Measurements from ENCODE around the gene BCL2L1. TPM values are rescaled to one million over a fixed set of nuclear protein-coding genes. Genes with fewer than 3 reads are reported as not detected.
A peak's percentile ranks its signal among the peaks of the same experiment; 100 is the strongest.

The BCL2L1 gene
- total RNA-seq, 2 donors from 2014 or later = 60.3 to 89.5 TPM

DNA sequence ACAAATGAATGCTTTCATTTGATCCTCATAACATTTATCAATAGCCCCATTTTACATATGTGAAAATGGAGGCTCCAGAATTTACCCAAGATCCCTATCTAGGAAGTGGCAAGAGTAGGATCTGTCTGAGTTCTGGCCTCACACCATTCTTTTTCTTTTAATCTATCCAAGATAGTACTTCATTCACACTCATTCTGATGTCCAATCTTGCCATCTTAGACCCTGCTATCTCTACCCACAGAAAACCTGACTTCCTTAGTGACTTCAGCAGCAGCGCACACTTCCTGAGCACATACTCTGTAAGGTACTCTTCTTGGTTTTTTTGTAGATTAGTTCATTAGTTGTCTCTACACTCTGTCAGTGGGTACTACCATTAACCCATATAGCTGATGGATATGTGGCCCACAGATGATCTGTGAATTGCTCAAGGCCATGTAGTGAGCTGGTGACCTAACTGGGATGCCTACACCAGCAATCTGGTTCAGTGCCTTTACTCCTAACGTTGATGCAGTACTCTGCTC is 48.7 kb downstream of the BCL2L1 start:
- H3K36me3 Mint-ChIP-seq (ENCODE audit: low read depth) = peaks cover 30% of the 10 kb centered on the region
- Histone ChIP-seq H3K9me3 (ENCODE audit: control insufficient read depth, low read length) (no peaks in the 10 kb centered on the region), H3K27ac (ENCODE audit: low read depth, low read length) (no peak overlapping the region), H3K9ac (ENCODE audit: extremely low read depth, low read length, poor library complexity, severe bottlenecking) (no peak overlapping the region), H3K36me3 (ENCODE audit: control insufficient read depth, insufficient read depth, low read length) (peaks cover 49% of the 10 kb centered on the region), H3K4me1 (ENCODE audit: control insufficient read depth, insufficient read depth, low read length) (peaks cover 13% of the 10 kb centered on the region), H3K27me3 (ENCODE audit: control insufficient read depth, insufficient read depth, low read length, poor library complexity, severe bottlenecking) (no peaks in the 10 kb centered on the region), H3K4me3 (ENCODE audit: low read length) (no peak overlapping the region)
- TF ChIP-seq, protein P1, sequence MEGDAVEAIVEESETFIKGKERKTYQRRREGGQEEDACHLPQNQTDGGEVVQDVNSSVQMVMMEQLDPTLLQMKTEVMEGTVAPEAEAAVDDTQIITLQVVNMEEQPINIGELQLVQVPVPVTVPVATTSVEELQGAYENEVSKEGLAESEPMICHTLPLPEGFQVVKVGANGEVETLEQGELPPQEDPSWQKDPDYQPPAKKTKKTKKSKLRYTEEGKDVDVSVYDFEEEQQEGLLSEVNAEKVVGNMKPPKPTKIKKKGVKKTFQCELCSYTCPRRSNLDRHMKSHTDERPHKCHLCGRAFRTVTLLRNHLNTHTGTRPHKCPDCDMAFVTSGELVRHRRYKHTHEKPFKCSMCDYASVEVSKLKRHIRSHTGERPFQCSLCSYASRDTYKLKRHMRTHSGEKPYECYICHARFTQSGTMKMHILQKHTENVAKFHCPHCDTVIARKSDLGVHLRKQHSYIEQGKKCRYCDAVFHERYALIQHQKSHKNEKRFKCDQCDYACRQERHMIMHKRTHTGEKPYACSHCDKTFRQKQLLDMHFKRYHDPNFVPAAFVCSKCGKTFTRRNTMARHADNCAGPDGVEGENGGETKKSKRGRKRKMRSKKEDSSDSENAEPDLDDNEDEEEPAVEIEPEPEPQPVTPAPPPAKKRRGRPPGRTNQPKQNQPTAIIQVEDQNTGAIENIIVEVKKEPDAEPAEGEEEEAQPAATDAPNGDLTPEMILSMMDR (conservative IDR thresholded peaks at IDR 0.05) = no peak
- no peak for DNase-seq
- peak overlapping the region; percentile 10 for H3K27ac Mint-ChIP-seq
- H3K4me3 Mint-ChIP-seq = no peak overlapping the region
- 87 to 93% methylated on average over 2 of the region's 2 CpGs for WGBS, 2 experiments (ENCODE audit: insufficient coverage in 1 of 2, insufficient read length in 1 of 2)
- no peaks in the 10 kb centered on the region for H3K27me3 Mint-ChIP-seq (ENCODE audit: insufficient read depth)
- no peaks in the 10 kb centered on the region for H3K9me3 Mint-ChIP-seq
- H3K4me1 Mint-ChIP-seq = peaks cover 48% of the 10 kb centered on the region

DNA sequence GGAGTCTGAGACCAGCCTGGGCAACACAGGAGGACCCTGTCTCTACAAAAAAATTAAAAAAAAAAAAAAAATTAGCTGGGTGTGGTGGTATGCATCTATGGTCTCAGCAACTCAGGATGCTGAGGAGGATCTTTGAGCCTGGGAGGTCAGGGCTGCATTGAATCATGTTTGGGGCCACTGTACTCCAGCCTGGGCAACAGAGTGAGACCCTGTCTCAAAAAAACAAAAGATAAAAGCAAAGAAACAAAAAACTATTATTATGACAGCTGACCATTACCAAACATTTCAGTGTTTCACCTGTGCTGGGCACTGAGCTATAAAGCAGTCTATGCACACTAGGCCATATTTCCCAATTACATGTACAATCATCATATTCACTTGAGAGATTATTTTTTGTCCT is 49.2 kb downstream of the BCL2L1 start:
- no peak overlapping the region for H3K27ac ChIP-seq (ENCODE audit: low read depth, low read length)
- peaks cover 10% of the 10 kb centered on the region for H3K4me1 ChIP-seq (ENCODE audit: control insufficient read depth, insufficient read depth, low read length)
- H3K36me3 Mint-ChIP-seq (ENCODE audit: low read depth) = peaks cover 29% of the 10 kb centered on the region
- H3K27me3 Mint-ChIP-seq (ENCODE audit: insufficient read depth) = no peaks in the 10 kb centered on the region
- no peaks in the 10 kb centered on the region for H3K9me3 ChIP-seq (ENCODE audit: control insufficient read depth, low read length)
- no peak overlapping the region for H3K9ac ChIP-seq (ENCODE audit: extremely low read depth, low read length, poor library complexity, severe bottlenecking)
- DNase-seq = no peak
- H3K9me3 Mint-ChIP-seq = no peaks in the 10 kb centered on the region
- H3K27me3 ChIP-seq (ENCODE audit: control insufficient read depth, insufficient read depth, low read length, poor library complexity, severe bottlenecking) = no peaks in the 10 kb centered on the region
- no peak overlapping the region for H3K27ac Mint-ChIP-seq
- H3K4me1 Mint-ChIP-seq = peaks cover 43% of the 10 kb centered on the region
- H3K36me3 ChIP-seq (ENCODE audit: control insufficient read depth, insufficient read depth, low read length) = peaks cover 47% of the 10 kb centered on the region
- no peak overlapping the region for H3K4me3 Mint-ChIP-seq
- TF ChIP-seq, protein P1 (conservative IDR thresholded peaks at IDR 0.05) = no peak
- H3K4me3 ChIP-seq (ENCODE audit: low read length) = no peak overlapping the region

DNA sequence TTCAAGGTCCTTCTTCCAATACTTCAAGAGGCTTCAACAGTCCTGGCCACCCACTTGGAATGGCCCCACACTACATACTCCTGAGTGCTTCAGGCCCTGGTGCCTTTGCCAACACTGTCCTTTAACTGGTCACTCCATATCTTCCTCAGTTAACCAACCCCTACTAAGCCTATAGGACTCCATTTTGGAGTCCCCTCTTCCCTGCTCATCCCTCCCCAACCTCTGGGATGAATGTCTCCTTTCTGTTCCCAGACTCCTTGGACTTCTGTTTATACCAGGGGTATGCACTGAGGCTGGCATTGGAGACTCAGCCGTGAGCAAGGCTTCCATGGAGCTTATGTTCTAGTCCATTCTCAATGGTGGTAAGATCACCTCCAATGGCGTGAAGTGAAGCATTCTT is 51.3 kb downstream of the BCL2L1 start:
- peaks cover 34% of the 10 kb centered on the region for H3K36me3 ChIP-seq (ENCODE audit: control insufficient read depth, insufficient read depth, low read length)
- Mint-ChIP-seq H3K9me3 (no peaks in the 10 kb centered on the region), H3K4me1 (peaks cover 44% of the 10 kb centered on the region), H3K27me3 (ENCODE audit: insufficient read depth) (no peaks in the 10 kb centered on the region), H3K36me3 (ENCODE audit: low read depth) (peaks cover 29% of the 10 kb centered on the region), H3K27ac (no peak overlapping the region), H3K4me3 (no peak overlapping the region)
- H3K27me3 ChIP-seq (ENCODE audit: control insufficient read depth, insufficient read depth, low read length, poor library complexity, severe bottlenecking) = no peaks in the 10 kb centered on the region
- no peak overlapping the region for H3K27ac ChIP-seq (ENCODE audit: low read depth, low read length)
- H3K4me3 ChIP-seq (ENCODE audit: low read length) = no peak overlapping the region
- no peak for DNase-seq
- no peaks in the 10 kb centered on the region for H3K9me3 ChIP-seq (ENCODE audit: control insufficient read depth, low read length)
- no peak overlapping the region for H3K9ac ChIP-seq (ENCODE audit: extremely low read depth, low read length, poor library complexity, severe bottlenecking)
- peaks cover 10% of the 10 kb centered on the region for H3K4me1 ChIP-seq (ENCODE audit: control insufficient read depth, insufficient read depth, low read length)
- 100% methylated on average over 1 to 2 of the region's 2 CpGs for WGBS, 2 experiments (ENCODE audit: insufficient coverage in 1 of 2, insufficient read length in 1 of 2)
- TF ChIP-seq, protein P1 (conservative IDR thresholded peaks at IDR 0.05) = no peak

All from endodermal cell (in vitro differentiated cells).